Fibroblast of lung (primary cell): Measurements from ENCODE around the gene HSPB6.

Source experiments
- EZH2 ChIP-seq: IDR thresholded peaks from 2 replicates; pipeline ENCODE4 v1.5.1; 2012; ENCODE audit warnings: low read length, control low read depth, mild to moderate bottlenecking; ENCODE audit errors: missing control alignments
- TF ChIP-seq, protein P1 (sequence below), 2 donors: IDR thresholded peaks in 1 of 2; conservative IDR thresholded peaks in 1 of 2; 1 replicate in 1 of 2; 2 replicates in 1 of 2; pipeline ENCODE4 v1.5.1; 2011 to 2012; ENCODE audit warnings: low read length in 2 of 2, control low read depth in 1 of 2, inconsistent platforms in 1 of 2, low read depth in 1 of 2, mild to moderate bottlenecking in 1 of 2

GRCh38 chr19:35714601-35715354 lies 42.1 kb downstream of the HSPB6 start:
- TF ChIP-seq, protein P1, sequence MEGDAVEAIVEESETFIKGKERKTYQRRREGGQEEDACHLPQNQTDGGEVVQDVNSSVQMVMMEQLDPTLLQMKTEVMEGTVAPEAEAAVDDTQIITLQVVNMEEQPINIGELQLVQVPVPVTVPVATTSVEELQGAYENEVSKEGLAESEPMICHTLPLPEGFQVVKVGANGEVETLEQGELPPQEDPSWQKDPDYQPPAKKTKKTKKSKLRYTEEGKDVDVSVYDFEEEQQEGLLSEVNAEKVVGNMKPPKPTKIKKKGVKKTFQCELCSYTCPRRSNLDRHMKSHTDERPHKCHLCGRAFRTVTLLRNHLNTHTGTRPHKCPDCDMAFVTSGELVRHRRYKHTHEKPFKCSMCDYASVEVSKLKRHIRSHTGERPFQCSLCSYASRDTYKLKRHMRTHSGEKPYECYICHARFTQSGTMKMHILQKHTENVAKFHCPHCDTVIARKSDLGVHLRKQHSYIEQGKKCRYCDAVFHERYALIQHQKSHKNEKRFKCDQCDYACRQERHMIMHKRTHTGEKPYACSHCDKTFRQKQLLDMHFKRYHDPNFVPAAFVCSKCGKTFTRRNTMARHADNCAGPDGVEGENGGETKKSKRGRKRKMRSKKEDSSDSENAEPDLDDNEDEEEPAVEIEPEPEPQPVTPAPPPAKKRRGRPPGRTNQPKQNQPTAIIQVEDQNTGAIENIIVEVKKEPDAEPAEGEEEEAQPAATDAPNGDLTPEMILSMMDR (conservative IDR thresholded peaks at IDR 0.05 in 1 of 2, IDR thresholded peaks at IDR 0.05 in 1 of 2; ENCODE audit: low read depth in 1 of 2, low read length in 2 of 2) = no peak
- no peak for TF ChIP-seq EZH2
